Measurements from ENCODE around the gene ODC1. TPM values are rescaled to one million over a fixed set of nuclear protein-coding genes. Genes with fewer than 3 reads are reported as not detected.

Gene ODC1
- total and polyA plus RNA-seq, 2 donors (not counting 3 experiments of a cell fraction or from before 2014, with no cell fraction given), result 109 to 132 TPM

- no peaks in the 10 kb centered on the region for H3K9me1 ChIP-seq (replicated peaks; ENCODE audit: control insufficient read depth, extremely low read depth, insufficient read depth, low read length)
- H3K79me2 ChIP-seq (ENCODE audit: control insufficient read depth, insufficient read depth, low read length), result no peaks in the 10 kb centered on the region
- no peaks in the 10 kb centered on the region for H3K9me3 ChIP-seq (replicated peaks; ENCODE audit: control insufficient read depth, insufficient read depth, low read length)
- ChIA-PET POLR2A (no interaction called here), CTCF (interaction anchor here (0.7 to 10.5 kb wide), 9 partner anchors 15 to 361 kb away, joined by 3 to 565 read pairs (median 5); no protein-coding TSS in a partner anchor)
- H3K9ac ChIP-seq (replicated peaks; ENCODE audit: extremely low read depth, insufficient read depth, low read length), result no peak overlapping the region
- H2AFZ ChIP-seq (ENCODE audit: low read depth, low read length), result peak overlapping the region; percentile 36
- peak; percentile 17 for DNase-seq (ENCODE audit: low read depth, low spot score)
- no peak overlapping the region for H3K27ac ChIP-seq (ENCODE audit: insufficient read depth, low read depth, low read length)
- TF ChIP-seq POLR2A (IDR thresholded peaks at IDR 0.05; ENCODE audit: low read depth, low read length) (peak; percentile 19), MYC (IDR thresholded peaks at IDR 0.05; ENCODE audit: low read depth, low read length) (no peak)
- intact Hi-C loops (cut with micrococcal nuclease) (no loop called here), dilution Hi-C loops (cut with MboI; ENCODE audit: extremely low pct_ligation_motif_present, low sequenced_read_pairs) (no loop called here)
- no peaks in the 10 kb centered on the region for H3K4me1 ChIP-seq (ENCODE audit: control insufficient read depth, extremely low read depth, insufficient read depth, low read length)
- no peaks in the 10 kb centered on the region for H4K20me1 ChIP-seq (replicated peaks; ENCODE audit: control insufficient read depth, extremely low read depth, insufficient read depth, low read length)
- FAIRE-seq, result no peak
- no TSS peak for BruUV-seq (replicated peaks)
- no peaks in the 10 kb centered on the region for H3K36me3 ChIP-seq (ENCODE audit: control insufficient read depth in 2 of 2, extremely low read depth in 1 of 2, insufficient read depth in 2 of 2, low read length in 2 of 2)
- H3K4me3 ChIP-seq (replicated peaks in 1 of 3; ENCODE audit: insufficient read depth in 1 of 3, low read depth in 1 of 3, low read length in 3 of 3), result peak overlapping the region in 1 of 3 experiments; percentile 46
- no peaks in the 10 kb centered on the region for H3K27me3 ChIP-seq (ENCODE audit: control insufficient read depth in 2 of 2, insufficient read depth in 2 of 2, low read length in 2 of 2)
- H3K4me2 ChIP-seq (ENCODE audit: insufficient read depth, low read length), result no peak overlapping the region
Measured at GRCh38 chr2:10432311-10433181, 15.6 kb downstream of the ODC1 start.

GRCh38 chr2:10431797-10432196 lies 16.3 kb downstream of the ODC1 start:
- Histone ChIP-seq H3K27ac (ENCODE audit: insufficient read depth, low read depth, low read length) (no peak overlapping the region), H4K20me1 (replicated peaks; ENCODE audit: control insufficient read depth, extremely low read depth, insufficient read depth, low read length) (no peaks in the 10 kb centered on the region), H3K9me1 (replicated peaks; ENCODE audit: control insufficient read depth, extremely low read depth, insufficient read depth, low read length) (no peaks in the 10 kb centered on the region), H3K4me3 (replicated peaks in 1 of 3; ENCODE audit: insufficient read depth in 1 of 3, low read depth in 1 of 3, low read length in 3 of 3) (no peak overlapping the region), H3K4me1 (ENCODE audit: control insufficient read depth, extremely low read depth, insufficient read depth, low read length) (no peaks in the 10 kb centered on the region), H3K9me3 (replicated peaks; ENCODE audit: control insufficient read depth, insufficient read depth, low read length) (no peaks in the 10 kb centered on the region), H3K4me2 (ENCODE audit: insufficient read depth, low read length) (no peak overlapping the region), H3K27me3 (ENCODE audit: control insufficient read depth in 2 of 2, insufficient read depth in 2 of 2, low read length in 2 of 2) (no peaks in the 10 kb centered on the region), H3K79me2 (ENCODE audit: control insufficient read depth, insufficient read depth, low read length) (no peaks in the 10 kb centered on the region), H3K9ac (replicated peaks; ENCODE audit: extremely low read depth, insufficient read depth, low read length) (no peak overlapping the region), H3K36me3 (ENCODE audit: control insufficient read depth in 2 of 2, extremely low read depth in 1 of 2, insufficient read depth in 2 of 2, low read length in 2 of 2) (peaks cover 0 to under 1% of the 10 kb centered on the region in 2 experiments), H2AFZ (ENCODE audit: low read depth, low read length) (no peak overlapping the region)
- CTCF ChIA-PET, result interaction anchor here (0.8 to 10.5 kb wide), 3 partner anchors 297 to 360 kb away, joined by 3 to 565 read pairs (median 299); no protein-coding TSS in a partner anchor
- TF ChIP-seq POLR2A (IDR thresholded peaks at IDR 0.05; ENCODE audit: low read depth, low read length) (no peak), EZH2 (IDR thresholded peaks at IDR 0.05; ENCODE audit: borderline replicate concordance, low read depth, low read length, severe bottlenecking) (no peak), JUN (IDR thresholded peaks at IDR 0.05; ENCODE audit: borderline replicate concordance, insufficient read depth, insufficient read length, low read depth) (no peak), POLR2AphosphoS5 (IDR thresholded peaks at IDR 0.05; ENCODE audit: insufficient read depth, low read depth, low read length) (no peak), FOS (IDR thresholded peaks at IDR 0.05; ENCODE audit: borderline replicate concordance, insufficient read depth, low read length) (no peak), MYC (IDR thresholded peaks at IDR 0.05; ENCODE audit: low read depth, low read length) (no peak), GATA2 (IDR thresholded peaks at IDR 0.05; ENCODE audit: insufficient read depth, insufficient read length, low read depth, low read length) (no peak)
- TF ChIP-seq, protein P1, sequence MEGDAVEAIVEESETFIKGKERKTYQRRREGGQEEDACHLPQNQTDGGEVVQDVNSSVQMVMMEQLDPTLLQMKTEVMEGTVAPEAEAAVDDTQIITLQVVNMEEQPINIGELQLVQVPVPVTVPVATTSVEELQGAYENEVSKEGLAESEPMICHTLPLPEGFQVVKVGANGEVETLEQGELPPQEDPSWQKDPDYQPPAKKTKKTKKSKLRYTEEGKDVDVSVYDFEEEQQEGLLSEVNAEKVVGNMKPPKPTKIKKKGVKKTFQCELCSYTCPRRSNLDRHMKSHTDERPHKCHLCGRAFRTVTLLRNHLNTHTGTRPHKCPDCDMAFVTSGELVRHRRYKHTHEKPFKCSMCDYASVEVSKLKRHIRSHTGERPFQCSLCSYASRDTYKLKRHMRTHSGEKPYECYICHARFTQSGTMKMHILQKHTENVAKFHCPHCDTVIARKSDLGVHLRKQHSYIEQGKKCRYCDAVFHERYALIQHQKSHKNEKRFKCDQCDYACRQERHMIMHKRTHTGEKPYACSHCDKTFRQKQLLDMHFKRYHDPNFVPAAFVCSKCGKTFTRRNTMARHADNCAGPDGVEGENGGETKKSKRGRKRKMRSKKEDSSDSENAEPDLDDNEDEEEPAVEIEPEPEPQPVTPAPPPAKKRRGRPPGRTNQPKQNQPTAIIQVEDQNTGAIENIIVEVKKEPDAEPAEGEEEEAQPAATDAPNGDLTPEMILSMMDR (IDR thresholded peaks at IDR 0.05; ENCODE audit: extremely low read depth in 1 of 2, insufficient read depth in 1 of 2, low read depth in 1 of 2, low read length in 2 of 2), result no peak
- TF ChIP-seq, protein P2, sequence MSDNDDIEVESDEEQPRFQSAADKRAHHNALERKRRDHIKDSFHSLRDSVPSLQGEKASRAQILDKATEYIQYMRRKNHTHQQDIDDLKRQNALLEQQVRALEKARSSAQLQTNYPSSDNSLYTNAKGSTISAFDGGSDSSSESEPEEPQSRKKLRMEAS (IDR thresholded peaks at IDR 0.05; ENCODE audit: insufficient read depth, insufficient read length), result no peak
- no TSS peak for BruUV-seq (replicated peaks)
- POLR2A ChIA-PET, result no interaction called here
- no peak for DNase-seq (ENCODE audit: low read depth, low spot score)
- intact Hi-C loops (cut with micrococcal nuclease), result no loop called here
- dilution Hi-C loops (cut with MboI; ENCODE audit: extremely low pct_ligation_motif_present, low sequenced_read_pairs), result no loop called here
- no peak for FAIRE-seq
